Ectodermal cell (in vitro differentiated cells): ENCODE data around the gene HOMER1.
"Not testable (repeated sequence)": the region's sequence is repeated elsewhere in the genome, so short reads cannot be mapped to it uniquely, and the experiment has no call there.

ENCODE experiments used
- H3K27ac ChIP-seq: 2 replicates; pipeline ENCODE4 v1.7.0; 2013; ENCODE audit warnings: mild to moderate bottlenecking, low read depth, low read length; ENCODE audit not compliant: insufficient read depth, poor library complexity, severe bottlenecking
- H3K27me3 ChIP-seq: 2 replicates; pipeline ENCODE4 v1.7.0; 2013; ENCODE audit warnings: mild to moderate bottlenecking, low read length; ENCODE audit not compliant: insufficient read depth, control insufficient read depth, poor library complexity, severe bottlenecking
- H3K36me3 ChIP-seq: one replicate; pipeline ENCODE4 v1.7.0; 2013; ENCODE audit warnings: low read length; ENCODE audit not compliant: control insufficient read depth, insufficient read depth
- H3K4me1 ChIP-seq: one replicate; pipeline ENCODE4 v1.7.0; 2013; ENCODE audit warnings: low read length; ENCODE audit not compliant: control insufficient read depth, insufficient read depth
- H3K4me3 ChIP-seq: 2 replicates; pipeline ENCODE4 v1.7.0; 2013; ENCODE audit warnings: low read depth, low read length, control low read depth; ENCODE audit not compliant: insufficient read depth
- H3K9me3 ChIP-seq: 2 replicates; pipeline ENCODE4 v1.7.0; 2013; ENCODE audit warnings: mild to moderate bottlenecking, low read length, moderate library complexity; ENCODE audit not compliant: control insufficient read depth
- WGBS, 2 experiments: methylation state at CpG; one replicate each; pipeline ENCODE4 v1.1.7; 2013; ENCODE audit warnings: missing lambda C conversion rate in 2 of 2; 5-methylcytosine and 5-hydroxymethylcytosine counted together

Gene HOMER1

GRCh38 chr5:79518718-79519117 is 4.8 kb upstream of the HOMER1 start:
- no peak overlapping the region for H3K4me3 ChIP-seq
- H3K9me3 ChIP-seq: no peaks in the 10 kb centered on the region
- 92 to 95% methylated on average over 1 of the region's 1 CpG for WGBS, 2 experiments
- H3K4me1 ChIP-seq: no peaks in the 10 kb centered on the region
- no peaks in the 10 kb centered on the region for H3K27me3 ChIP-seq
- H3K36me3 ChIP-seq: no peaks in the 10 kb centered on the region
- no peak overlapping the region for H3K27ac ChIP-seq

- H3K4me1 ChIP-seq: no peaks in the 10 kb centered on the region
- H3K36me3 ChIP-seq: no peaks in the 10 kb centered on the region
- H3K27me3 ChIP-seq: no peaks in the 10 kb centered on the region
- 91 to 100% methylated on average over 3 of the region's 3 CpGs for WGBS, 2 experiments
- no peak overlapping the region for H3K4me3 ChIP-seq
- H3K9me3 ChIP-seq: no peaks in the 10 kb centered on the region
- no peak overlapping the region for H3K27ac ChIP-seq
Observed at GRCh38 chr5:79517601-79518000, 3.7 kb upstream of the HOMER1 start.

GRCh38 chr5:79516986-79517385 is 3.1 kb upstream of the HOMER1 start:
- WGBS, 2 experiments: 67 to 75% methylated on average over 1 of the region's 1 CpG
- Histone ChIP-seq H3K4me3 (no peak overlapping the region), H3K4me1 (no peaks in the 10 kb centered on the region), H3K9me3 (no peaks in the 10 kb centered on the region), H3K27ac (no peak overlapping the region), H3K27me3 (no peaks in the 10 kb centered on the region), H3K36me3 (no peaks in the 10 kb centered on the region)

- not testable (repeated sequence) for H3K9me3 ChIP-seq, H3K4me1 ChIP-seq, H3K36me3 ChIP-seq, H3K27ac ChIP-seq, H3K4me3 ChIP-seq, H3K27me3 ChIP-seq
- WGBS, 2 experiments: 89 to 94% methylated on average over 14 of the region's 14 CpGs
Observed at GRCh38 chr5:79516331-79516730, 2.4 kb upstream of the HOMER1 start.

GRCh38 chr5:79514391-79515105 is 614 bp upstream of the HOMER1 start:
- peak overlapping the region; percentile 82 for H3K4me3 ChIP-seq
- no peaks in the 10 kb centered on the region for H3K27me3 ChIP-seq
- peak overlapping the region; percentile 98 for H3K27ac ChIP-seq
- H3K4me1 ChIP-seq: peaks cover 13% of the 10 kb centered on the region
- 4 to 5% methylated on average over 38 of the region's 38 CpGs for WGBS, 2 experiments
- H3K36me3 ChIP-seq: no peaks in the 10 kb centered on the region
- no peaks in the 10 kb centered on the region for H3K9me3 ChIP-seq

GRCh38 chr5:79513308-79513703 is 628 bp downstream of the HOMER1 start:
- Histone ChIP-seq H3K9me3 (no peaks in the 10 kb centered on the region), H3K27me3 (no peaks in the 10 kb centered on the region), H3K27ac (peak overlapping the region; percentile 98), H3K36me3 (no peaks in the 10 kb centered on the region), H3K4me3 (peak overlapping the region; percentile 82), H3K4me1 (peaks cover 25% of the 10 kb centered on the region)
- 0% methylated on average over 24 to 26 of the region's 26 CpGs for WGBS, 2 experiments

GRCh38 chr5:79512471-79513307 is 1.2 kb downstream of the HOMER1 start:
- H3K4me3 ChIP-seq: peak overlapping the region; percentile 82
- no peaks in the 10 kb centered on the region for H3K27me3 ChIP-seq
- H3K27ac ChIP-seq: peak overlapping the region; percentile 98
- H3K4me1 ChIP-seq: peaks cover 26% of the 10 kb centered on the region
- no peaks in the 10 kb centered on the region for H3K36me3 ChIP-seq
- no peaks in the 10 kb centered on the region for H3K9me3 ChIP-seq
- WGBS, 2 experiments: 0% methylated on average over 27 to 29 of the region's 29 CpGs

GRCh38 chr5:79512049-79512448 is 1.9 kb downstream of the HOMER1 start:
- 0 to 1% methylated on average over 11 of the region's 11 CpGs for WGBS, 2 experiments
- no peaks in the 10 kb centered on the region for H3K9me3 ChIP-seq

GRCh38 chr5:79510638-79511037 is 3.3 kb downstream of the HOMER1 start:
- H3K27me3 ChIP-seq: no peaks in the 10 kb centered on the region
- WGBS, 2 experiments: 73 to 75% methylated on average over 6 of the region's 6 CpGs
- H3K4me3 ChIP-seq: peak overlapping the region; percentile 82
- H3K4me1 ChIP-seq: peaks cover 26% of the 10 kb centered on the region
- H3K36me3 ChIP-seq: no peaks in the 10 kb centered on the region
- H3K27ac ChIP-seq: no peak overlapping the region
- H3K9me3 ChIP-seq: no peaks in the 10 kb centered on the region

More at GRCh38 chr5:79512049-79512448, 1.9 kb downstream of the HOMER1 start:
- Histone ChIP-seq H3K27me3 (no peaks in the 10 kb centered on the region), H3K27ac (no peak overlapping the region), H3K4me3 (peak overlapping the region; percentile 82), H3K36me3 (no peaks in the 10 kb centered on the region), H3K4me1 (peaks cover 26% of the 10 kb centered on the region)

GRCh38 chr5:79509244-79509885 is 4.6 kb downstream of the HOMER1 start:
- no peaks in the 10 kb centered on the region for H3K27me3 ChIP-seq
- peaks cover 26% of the 10 kb centered on the region for H3K4me1 ChIP-seq
- no peaks in the 10 kb centered on the region for H3K36me3 ChIP-seq
- no CpG with 5 or more reads among the region's 1 CpG for WGBS, 2 experiments
- no peaks in the 10 kb centered on the region for H3K9me3 ChIP-seq
- H3K27ac ChIP-seq: no peak overlapping the region
- H3K4me3 ChIP-seq: no peak overlapping the region
